ENCODE data around the gene BTRC.

DNA sequence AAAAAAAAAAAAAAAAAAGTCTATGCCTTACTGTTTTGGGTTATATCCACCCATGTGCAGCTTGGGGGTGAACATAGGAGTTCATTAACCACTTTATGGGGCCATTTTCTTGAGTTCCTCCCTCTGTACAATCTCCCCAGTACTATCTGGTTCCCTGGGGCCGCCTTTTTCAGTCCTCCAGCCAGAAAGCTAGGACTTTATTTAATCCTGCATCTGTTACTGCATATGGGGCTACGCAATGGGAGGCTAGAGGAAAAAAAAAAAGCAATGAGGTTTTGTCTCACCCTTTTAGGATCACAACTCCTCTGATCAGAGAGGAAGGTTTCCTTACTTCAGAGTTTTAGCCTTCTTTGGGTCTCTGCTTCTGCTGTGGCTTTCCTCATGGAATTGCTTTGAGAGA is 51.0 kb downstream of the BTRC start:
- no peak for TF ChIP-seq EZH2 (IDR thresholded peaks at IDR 0.05; ENCODE audit: insufficient read depth, poor library complexity, severe bottlenecking)
- no peak for TF ChIP-seq EZH2phosphoT487 (IDR thresholded peaks at IDR 0.05; ENCODE audit: insufficient read depth, low read depth)
